ENCODE data around the gene OXTR. TPM values are rescaled to one million over a fixed set of nuclear protein-coding genes. Genes with fewer than 3 reads are reported as not detected.
A peak's percentile ranks its signal among the peaks of the same experiment; 100 is the strongest.

OXTR gene
- total RNA-seq, 2 donors from 2014 or later, result 0.47 to 0.52 TPM

DNA sequence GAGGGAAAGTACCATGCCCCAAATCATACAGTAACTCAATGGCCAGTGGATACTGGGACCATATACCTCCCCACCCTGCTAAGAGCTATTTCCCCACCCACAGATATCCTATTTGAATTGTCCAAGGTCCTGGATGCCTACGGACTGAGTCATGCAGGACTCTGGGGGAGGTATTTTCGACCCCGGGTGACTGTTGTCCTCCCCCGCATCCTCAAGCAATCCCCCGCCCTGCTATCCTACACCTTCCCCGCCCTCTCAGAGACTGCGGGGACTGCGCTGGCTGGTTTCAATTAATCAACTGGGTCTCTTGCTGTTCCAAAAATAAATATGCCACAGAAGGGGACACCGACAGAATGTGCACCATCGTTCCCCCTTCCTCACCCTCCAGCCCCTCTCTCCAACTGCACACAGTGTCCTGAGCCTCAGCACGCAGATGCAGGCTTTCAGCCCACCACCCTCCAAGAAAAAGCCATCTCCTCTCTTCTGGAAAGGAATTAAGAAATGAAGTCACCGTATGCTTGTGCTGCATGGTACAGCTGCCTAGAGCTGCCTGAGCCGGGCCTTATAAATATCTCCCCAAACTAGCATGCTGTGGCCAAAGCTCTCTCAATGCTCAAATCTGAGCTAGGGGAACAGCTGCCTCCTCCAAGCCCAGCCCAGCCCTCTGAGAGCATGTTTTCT, 27.7 kb downstream of the OXTR start:
- TF ChIP-seq, protein P1, sequence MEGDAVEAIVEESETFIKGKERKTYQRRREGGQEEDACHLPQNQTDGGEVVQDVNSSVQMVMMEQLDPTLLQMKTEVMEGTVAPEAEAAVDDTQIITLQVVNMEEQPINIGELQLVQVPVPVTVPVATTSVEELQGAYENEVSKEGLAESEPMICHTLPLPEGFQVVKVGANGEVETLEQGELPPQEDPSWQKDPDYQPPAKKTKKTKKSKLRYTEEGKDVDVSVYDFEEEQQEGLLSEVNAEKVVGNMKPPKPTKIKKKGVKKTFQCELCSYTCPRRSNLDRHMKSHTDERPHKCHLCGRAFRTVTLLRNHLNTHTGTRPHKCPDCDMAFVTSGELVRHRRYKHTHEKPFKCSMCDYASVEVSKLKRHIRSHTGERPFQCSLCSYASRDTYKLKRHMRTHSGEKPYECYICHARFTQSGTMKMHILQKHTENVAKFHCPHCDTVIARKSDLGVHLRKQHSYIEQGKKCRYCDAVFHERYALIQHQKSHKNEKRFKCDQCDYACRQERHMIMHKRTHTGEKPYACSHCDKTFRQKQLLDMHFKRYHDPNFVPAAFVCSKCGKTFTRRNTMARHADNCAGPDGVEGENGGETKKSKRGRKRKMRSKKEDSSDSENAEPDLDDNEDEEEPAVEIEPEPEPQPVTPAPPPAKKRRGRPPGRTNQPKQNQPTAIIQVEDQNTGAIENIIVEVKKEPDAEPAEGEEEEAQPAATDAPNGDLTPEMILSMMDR (IDR thresholded peaks at IDR 0.05), result no peak
- Histone ChIP-seq H3K27me3 (no peaks in the 10 kb centered on the region), H3K27ac (peak overlapping the region in 1 of 2 donors; percentile 27), H3K4me1 (peaks cover 0 to 11% of the 10 kb centered on the region in 2 donors), H3K36me3 (peaks cover 6% of the 10 kb centered on the region), H3K4me3 (no peak overlapping the region), H3K9me3 (no peaks in the 10 kb centered on the region)
- no peak for DNase-seq (ENCODE audit: low spot score)

DNA sequence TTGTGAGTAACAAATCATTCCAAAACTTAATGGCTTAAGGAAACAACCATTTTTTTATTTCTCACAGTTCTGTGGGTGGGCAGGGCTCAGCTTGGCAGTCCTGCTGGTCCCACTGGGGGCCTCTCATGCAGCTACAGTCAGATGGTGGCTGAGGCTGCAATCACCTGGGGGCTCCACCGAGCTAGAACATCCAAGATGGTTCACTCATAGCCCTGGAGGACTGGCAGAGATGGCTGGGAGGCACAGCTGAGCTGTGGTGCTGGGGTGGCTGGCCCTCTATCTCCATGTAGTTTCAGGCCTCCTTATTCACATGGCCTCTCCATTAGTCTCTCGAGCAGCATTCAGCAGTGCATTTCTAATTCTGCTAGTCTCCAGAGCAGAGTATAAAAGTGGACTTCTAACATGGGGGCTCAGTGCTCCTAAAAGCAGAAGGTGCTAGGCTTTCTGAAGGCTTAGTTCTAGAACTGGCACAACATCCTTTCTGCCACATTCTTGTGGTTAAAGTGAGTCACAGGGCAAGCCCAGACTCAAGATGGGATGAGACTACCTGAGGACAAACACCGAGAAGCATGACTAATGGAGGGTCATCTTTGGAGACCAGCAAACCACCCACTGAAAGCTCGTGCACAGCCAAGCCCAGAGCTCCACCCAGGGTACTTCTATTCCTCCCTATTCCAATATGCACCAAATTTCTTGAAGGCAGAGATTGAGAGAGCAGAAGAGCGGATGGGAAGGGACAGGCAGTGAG, 29.5 kb downstream of the OXTR start:
- DNase-seq (ENCODE audit: low spot score), result no peak
- no peaks in the 10 kb centered on the region for H3K27me3 ChIP-seq
- H3K4me3 ChIP-seq, result no peak overlapping the region
- H3K4me1 ChIP-seq, result peaks cover 0 to 11% of the 10 kb centered on the region in 2 donors
- no peaks in the 10 kb centered on the region for H3K9me3 ChIP-seq
- TF ChIP-seq, protein P1 (IDR thresholded peaks at IDR 0.05), result no peak
- H3K36me3 ChIP-seq, result no peaks in the 10 kb centered on the region
- H3K27ac ChIP-seq, result no peak overlapping the region

GRCh38 chr3:8738639-8739038, 30.8 kb downstream of the OXTR start:
- Histone ChIP-seq H3K27me3 (no peaks in the 10 kb centered on the region), H3K9me3 (no peaks in the 10 kb centered on the region)

GRCh38 chr3:8737823-8738222, 31.6 kb downstream of the OXTR start:
- no peaks in the 10 kb centered on the region for H3K9me3 ChIP-seq
- H3K27me3 ChIP-seq, result no peaks in the 10 kb centered on the region
- no peaks in the 10 kb centered on the region for H3K36me3 ChIP-seq
- H3K4me1 ChIP-seq, result peaks cover 0 to 19% of the 10 kb centered on the region in 2 donors
- TF ChIP-seq, protein P1 (IDR thresholded peaks at IDR 0.05), result no peak
- DNase-seq (ENCODE audit: low spot score), result no peak
- H3K4me3 ChIP-seq, result no peak overlapping the region
- no peak overlapping the region for H3K27ac ChIP-seq

More at GRCh38 chr3:8738639-8739038, 30.8 kb downstream of the OXTR start:
- H3K4me3 ChIP-seq, result no peak overlapping the region
- DNase-seq (ENCODE audit: low spot score), result no peak
- H3K27ac ChIP-seq, result no peak overlapping the region
- peaks cover 0 to 12% of the 10 kb centered on the region in 2 donors for H3K4me1 ChIP-seq
- TF ChIP-seq, protein P1 (IDR thresholded peaks at IDR 0.05), result no peak
- H3K36me3 ChIP-seq, result no peaks in the 10 kb centered on the region

- DNase-seq (ENCODE audit: low spot score), result no peak
- peaks cover 0 to 19% of the 10 kb centered on the region in 2 donors for H3K4me1 ChIP-seq
- H3K27ac ChIP-seq, result no peak overlapping the region
- TF ChIP-seq, protein P1 (IDR thresholded peaks at IDR 0.05), result no peak
- H3K27me3 ChIP-seq, result no peaks in the 10 kb centered on the region
- no peaks in the 10 kb centered on the region for H3K9me3 ChIP-seq
- no peaks in the 10 kb centered on the region for H3K36me3 ChIP-seq
- no peak overlapping the region for H3K4me3 ChIP-seq
These were observed 32.1 kb downstream of the OXTR start for GRCh38 chr3:8737301-8737700.
